ENCODE data around the gene RUVBL1.
A peak's percentile ranks its signal among the peaks of the same experiment; 100 is the strongest.

The RUVBL1 gene

DNA sequence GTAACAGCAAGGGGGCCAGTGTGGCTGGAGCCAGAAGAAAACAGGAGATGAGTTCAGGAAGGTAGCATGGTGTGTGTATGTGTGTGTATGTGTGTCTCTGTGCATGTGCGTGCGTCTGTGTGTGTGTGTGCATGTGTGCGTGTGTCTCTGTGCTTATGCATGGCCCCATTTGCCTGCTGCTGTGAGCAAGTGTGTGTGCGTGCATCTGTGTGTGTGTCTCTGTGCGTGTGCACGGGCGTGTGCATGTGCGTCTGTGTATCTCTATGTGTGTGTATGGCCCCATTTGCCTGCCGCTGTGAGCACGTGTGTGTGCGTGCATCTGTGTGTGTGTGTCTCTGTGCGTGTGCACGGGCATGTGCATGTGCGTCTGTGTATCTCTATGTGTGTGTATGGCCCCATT lies 22.6 kb upstream of the RUVBL1 start:
- TF ChIP-seq CTCF (IDR thresholded peaks at IDR 0.05) = no peak

DNA sequence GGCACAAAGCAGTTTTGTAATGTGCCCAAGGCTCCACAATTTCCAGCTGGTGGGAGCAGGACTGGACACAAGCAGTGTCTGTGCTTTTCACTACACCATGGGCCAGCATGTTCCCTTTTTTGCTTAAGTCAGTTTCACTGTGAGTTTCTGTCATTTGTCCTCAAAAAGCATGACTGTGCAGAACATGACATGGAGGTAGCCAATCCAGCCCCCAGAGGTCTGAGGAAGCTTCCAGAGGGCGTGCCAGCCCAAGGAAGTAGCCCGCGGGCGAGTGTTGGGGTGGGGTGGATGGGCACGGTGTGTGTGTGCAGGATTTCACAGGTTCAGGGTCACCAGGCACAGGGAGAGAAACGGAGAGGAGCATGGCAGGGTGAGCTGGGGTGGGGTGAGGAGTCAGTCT lies 21.7 kb upstream of the RUVBL1 start:
- TF ChIP-seq CTCF (IDR thresholded peaks at IDR 0.05) = no peak

- no peak for TF ChIP-seq CTCF (IDR thresholded peaks at IDR 0.05)
Observed at GRCh38 chr3:128144512-128145187, 21.0 kb upstream of the RUVBL1 start.

- no peak for TF ChIP-seq CTCF (IDR thresholded peaks at IDR 0.05)
Observed at GRCh38 chr3:128143496-128143895, 19.9 kb upstream of the RUVBL1 start.

- peak; percentile 63; the same call in 1 of the 2 replicates for TF ChIP-seq CTCF (IDR thresholded peaks at IDR 0.05)
Observed at GRCh38 chr3:128133273-128133883, 9.8 kb upstream of the RUVBL1 start.

DNA sequence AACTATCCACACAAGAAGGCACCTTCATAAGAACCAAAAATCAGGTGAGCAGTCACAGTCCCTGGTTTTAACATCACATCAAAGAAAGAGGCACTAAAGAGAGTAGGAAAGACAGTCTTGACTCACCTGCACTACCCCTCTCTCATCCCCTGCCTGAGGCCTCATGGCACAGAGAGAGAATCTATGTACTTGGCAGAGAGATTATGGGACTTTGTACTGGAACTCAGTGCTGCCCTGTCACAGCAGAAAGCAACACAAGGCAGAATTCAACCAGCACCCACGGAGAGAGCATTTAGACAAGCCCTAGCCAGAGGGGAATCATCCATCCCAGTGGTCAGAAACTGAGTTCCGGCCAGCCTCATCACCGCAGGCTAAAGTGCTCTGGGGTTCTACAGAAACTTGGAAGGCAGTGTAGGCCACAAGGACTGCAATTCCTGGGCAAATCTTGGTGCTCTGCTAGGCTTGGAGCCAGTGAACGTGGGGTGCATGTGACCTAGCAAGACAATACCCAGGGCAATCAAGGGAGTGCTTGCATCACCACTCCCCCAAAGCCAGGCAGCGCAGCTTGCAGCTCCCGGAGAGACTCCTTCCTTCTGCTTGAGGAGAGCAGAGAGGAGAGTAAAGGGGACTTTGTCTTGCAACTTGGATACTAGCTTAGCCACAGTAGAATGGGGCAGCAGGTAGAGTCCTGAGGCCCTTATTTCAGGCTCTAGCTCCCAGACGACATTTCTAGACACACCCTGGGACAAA lies 8.5 kb upstream of the RUVBL1 start:
- TF ChIP-seq CTCF (IDR thresholded peaks at IDR 0.05) = no peak

- no peak for TF ChIP-seq CTCF (IDR thresholded peaks at IDR 0.05)
Observed at GRCh38 chr3:128128251-128128650, 4.6 kb upstream of the RUVBL1 start.
